Keratinocyte (primary cell): ENCODE measurements around the gene ZCCHC7. TPM values are rescaled to one million over a fixed set of nuclear protein-coding genes. Genes with fewer than 3 reads are reported as not detected.

Experiments used
- DNase-seq: peaks from one replicate; pipeline ENCODE4 v3.0.0-alpha.2; 2011; ENCODE audit warnings: low read depth, missing footprints, low spot score
- FAIRE-seq: peaks from 2 replicates; lab custom pipeline; 2011; peaks lifted over from hg19 to GRCh38; lab: Jason Lieb, UNC
- H2AFZ ChIP-seq: 2 replicates; pipeline ENCODE4 v1.6.0; 2012; ENCODE audit warnings: low read length, control low read depth, inconsistent platforms; ENCODE audit not compliant: control insufficient read depth
- H3K27ac ChIP-seq: 2 replicates; pipeline ENCODE4 v1.5.1; 2011; ENCODE audit warnings: low read length; ENCODE audit not compliant: control insufficient read depth, insufficient read depth
- H3K27me3 ChIP-seq: 3 replicates; pipeline ENCODE4 v1.6.0; 2011; ENCODE audit warnings: low read length; ENCODE audit not compliant: control insufficient read depth, insufficient read depth; ENCODE audit errors: extremely low read depth
- H3K36me3 ChIP-seq, 2 experiments: 2 replicates in 1 of 2; 3 replicates in 1 of 2; pipeline ENCODE4 v1.5.1; 2011; ENCODE audit warnings: low read length in 2 of 2, mild to moderate bottlenecking in 1 of 2; ENCODE audit not compliant: control insufficient read depth in 2 of 2, insufficient read depth in 2 of 2; ENCODE audit errors: extremely low read depth in 1 of 2
- H3K4me1 ChIP-seq: 3 replicates; pipeline ENCODE4 v1.5.1; 2011; ENCODE audit warnings: low read length; ENCODE audit not compliant: control insufficient read depth, insufficient read depth; ENCODE audit errors: extremely low read depth
- H3K4me2 ChIP-seq: 3 replicates; pipeline ENCODE4 v1.6.0; 2011; ENCODE audit warnings: low read depth, low read length; ENCODE audit not compliant: control insufficient read depth, insufficient read depth; ENCODE audit errors: extremely low read depth
- H3K4me3 ChIP-seq, 3 experiments: fragments of 200-600 bp in 1 of 3; sonication (generic) in 1 of 3; 2 replicates in 2 of 3; 3 replicates in 1 of 3; pipeline ENCODE4 v1.5.1; 2011 to 2016; ENCODE audit warnings: low read length in 3 of 3, mild to moderate bottlenecking in 3 of 3, control low read depth in 2 of 3, inconsistent platforms in 1 of 3, low read depth in 1 of 3, mixed read lengths in 1 of 3, mixed run types in 1 of 3, moderate library complexity in 1 of 3; ENCODE audit not compliant: control insufficient read depth in 2 of 3, insufficient read depth in 2 of 3; ENCODE audit errors: extremely low read depth in 1 of 3
- H3K79me2 ChIP-seq: 2 replicates; pipeline ENCODE4 v1.6.0; 2012; ENCODE audit warnings: low read length; ENCODE audit not compliant: control insufficient read depth, insufficient read depth
- H3K9ac ChIP-seq: 3 replicates; pipeline ENCODE4 v1.6.0; 2011; ENCODE audit warnings: low read length; ENCODE audit not compliant: control insufficient read depth, insufficient read depth; ENCODE audit errors: extremely low read depth
- H3K9me1 ChIP-seq: 3 replicates; pipeline ENCODE4 v1.6.0; 2011; ENCODE audit warnings: low read length; ENCODE audit not compliant: control insufficient read depth, insufficient read depth; ENCODE audit errors: extremely low read depth
- H3K9me3 ChIP-seq: 2 replicates; pipeline ENCODE4 v1.5.1; 2012; ENCODE audit warnings: low read depth, low read length; ENCODE audit not compliant: control insufficient read depth
- H4K20me1 ChIP-seq: 3 replicates; pipeline ENCODE4 v1.6.0; 2011; ENCODE audit warnings: low read length; ENCODE audit not compliant: control insufficient read depth, insufficient read depth; ENCODE audit errors: extremely low read depth
- CTCF ChIP-seq, 3 experiments: IDR thresholded peaks in 1 of 3; conservative IDR thresholded peaks in 1 of 3; optimal IDR thresholded peaks in 1 of 3; 2 replicates in 2 of 3; 3 replicates in 1 of 3; pipeline versions ENCODE3 to v1.5.1; 2011; ENCODE audit warnings: low read length in 3 of 3, mild to moderate bottlenecking in 3 of 3, moderate library complexity in 2 of 3, control low read depth in 1 of 3, inconsistent platforms in 1 of 3; ENCODE audit not compliant: insufficient read depth in 2 of 3; ENCODE audit errors: extremely low read depth in 1 of 3
- EZH2 ChIP-seq: IDR thresholded peaks from one replicate; pipeline ENCODE4 v1.6.1; 2012; ENCODE audit warnings: inconsistent platforms, mild to moderate bottlenecking, low read length, moderate library complexity
- dilution Hi-C: fragments of 300-500 bp; cut with MboI; formaldehyde crosslinking; loops from one replicate; pipeline ENCODE4 v1.7.0; 2020; ENCODE audit warnings: low sequenced_read_pairs; ENCODE audit not compliant: extremely low pct_ligation_motif_present
- polyA plus RNA-seq, 5 experiments: library from polyadenylated mRNA; depleted of rRNA in 3 of 5; stranded (reverse) in 3 of 5; stranded (forward) in 1 of 5; unstranded in 1 of 5; fragments of >200 nt; gene quantifications; 1 replicate in 1 of 5; 2 replicates in 3 of 5; 3 replicates in 1 of 5; pipeline versions ENCODE4 v1.2.1 to v1.2.3, GENCODE V29; 2011 to 2012; ENCODE audit warnings: missing spikeins in 2 of 5, low read depth in 1 of 5, low replicate concordance in 1 of 5

ZCCHC7 gene
- polyA plus RNA-seq, 1 donor (not counting 4 experiments of a cell fraction or from before 2014, with no cell fraction given), result 16.5 TPM

GRCh38 chr9:37364136-37364535 lies 243.8 kb downstream of the ZCCHC7 start:
- no peak overlapping the region for H2AFZ ChIP-seq
- FAIRE-seq, result no peak

GRCh38 chr9:37364751-37365360 lies 244.5 kb downstream of the ZCCHC7 start:
- dilution Hi-C loops, result no loop called here

More at GRCh38 chr9:37364136-37364535, 243.8 kb downstream of the ZCCHC7 start:
- no peak for TF ChIP-seq EZH2
- H3K9me1 ChIP-seq, result no peaks in the 10 kb centered on the region
- no peaks in the 10 kb centered on the region for H4K20me1 ChIP-seq
- H3K9me3 ChIP-seq, result no peaks in the 10 kb centered on the region
- H3K4me3 ChIP-seq, result no peak overlapping the region
- DNase-seq, result no peak
- no peaks in the 10 kb centered on the region for H3K27me3 ChIP-seq
- no peaks in the 10 kb centered on the region for H3K36me3 ChIP-seq
- H3K4me1 ChIP-seq, result no peaks in the 10 kb centered on the region
- H3K9ac ChIP-seq, result no peak overlapping the region
- H3K27ac ChIP-seq, result no peak overlapping the region
- dilution Hi-C loops, result no loop called here
- H3K4me2 ChIP-seq, result no peak overlapping the region
- H3K79me2 ChIP-seq, result no peaks in the 10 kb centered on the region

More at GRCh38 chr9:37364751-37365360, 244.5 kb downstream of the ZCCHC7 start:
- Histone ChIP-seq H3K79me2 (no peaks in the 10 kb centered on the region), H3K9ac (no peak overlapping the region), H4K20me1 (no peaks in the 10 kb centered on the region), H3K27me3 (no peaks in the 10 kb centered on the region), H3K36me3 (no peaks in the 10 kb centered on the region), H3K9me3 (no peaks in the 10 kb centered on the region), H2AFZ (no peak overlapping the region), H3K4me2 (no peak overlapping the region), H3K27ac (no peak overlapping the region), H3K9me1 (no peaks in the 10 kb centered on the region), H3K4me1 (no peaks in the 10 kb centered on the region), H3K4me3 (no peak overlapping the region)
- DNase-seq, result no peak
- no peak for FAIRE-seq
- TF ChIP-seq EZH2, result no peak
- TF ChIP-seq CTCF (optimal IDR thresholded peaks at IDR 0.05 in 1 of 3, IDR thresholded peaks at IDR 0.05 in 1 of 3, conservative IDR thresholded peaks at IDR 0.05 in 1 of 3; ENCODE audit: extremely low read depth in 1 of 3, insufficient read depth in 2 of 3, low read length in 3 of 3), result peak; percentile 25 to 62 (median 35)
